ENCODE measurements around the gene YKT6.

YKT6 gene

GRCh38 chr7:44258865-44259546 is 58.2 kb downstream of the YKT6 start:
- no peak for DNase-seq (ENCODE audit: low spot score)

DNA sequence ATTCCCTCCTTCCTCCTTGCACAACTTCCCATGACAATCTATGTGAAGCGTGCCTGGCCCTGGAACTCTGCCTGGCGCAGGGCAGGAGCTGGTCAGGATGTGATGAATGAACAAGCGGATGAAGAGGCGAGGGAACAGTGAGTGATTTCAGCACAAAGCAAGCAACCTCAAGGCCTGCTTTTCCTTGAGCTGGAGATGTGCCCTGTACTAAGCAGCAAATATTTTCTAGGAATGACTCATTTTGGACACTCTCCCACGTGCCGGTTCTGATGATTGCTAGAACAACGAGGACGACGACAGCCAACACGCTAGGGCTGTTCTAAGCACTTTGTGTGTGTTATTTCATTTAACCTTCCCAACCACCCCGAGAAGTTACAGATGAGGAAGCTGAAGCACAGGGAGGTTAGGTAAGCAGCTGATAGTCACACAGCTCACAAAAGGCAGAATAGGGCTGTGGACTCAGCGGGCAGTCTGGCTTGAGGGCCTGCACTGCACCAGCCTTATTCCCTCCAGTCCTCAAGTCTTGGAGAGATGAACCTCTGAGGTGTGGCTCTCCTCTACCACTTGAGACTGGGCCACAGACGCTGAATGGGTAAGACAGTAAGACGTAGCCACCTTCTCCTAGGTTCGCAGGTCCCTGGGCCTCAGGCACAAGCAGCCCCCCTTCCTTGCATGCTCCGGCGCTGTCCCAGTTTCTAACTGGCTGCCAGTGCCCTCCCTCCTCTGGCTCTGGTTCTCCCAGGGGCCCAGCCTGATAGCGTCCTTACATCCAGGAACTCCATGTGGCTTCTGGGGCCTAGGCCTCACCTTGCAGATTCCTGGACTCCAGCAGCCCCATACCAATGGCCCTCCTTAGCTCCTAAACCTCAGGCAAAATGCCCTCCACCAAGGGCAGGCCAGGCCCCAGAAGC is 59.0 kb downstream of the YKT6 start:
- DNase-seq (ENCODE audit: low spot score): peak; percentile 84

DNA sequence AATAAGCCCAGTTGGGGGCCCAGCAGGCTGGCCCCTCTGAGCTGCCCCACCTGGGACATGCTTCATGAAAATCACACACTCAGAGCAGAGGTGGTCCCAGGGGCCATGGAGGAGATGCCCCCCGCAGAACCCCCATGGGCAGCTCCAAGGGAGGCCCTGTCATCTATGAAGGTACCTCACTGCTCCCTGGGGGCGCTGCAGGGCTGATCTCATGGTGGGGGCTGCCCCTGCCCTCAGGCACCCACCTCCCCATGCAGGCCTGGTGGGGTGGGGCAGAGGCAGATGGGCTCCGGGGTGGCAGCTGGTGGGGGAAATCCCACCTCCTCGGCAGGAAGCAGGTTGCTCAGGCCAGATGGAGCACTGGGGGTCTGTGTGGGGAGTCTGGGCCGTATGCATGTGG is 60.5 kb downstream of the YKT6 start:
- DNase-seq (ENCODE audit: low spot score): no peak

- DNase-seq (ENCODE audit: low spot score): no peak
Observed at GRCh38 chr7:44262031-44262430, 61.3 kb downstream of the YKT6 start.

- no peak for DNase-seq (ENCODE audit: low spot score)
Observed at GRCh38 chr7:44263326-44264082, 62.7 kb downstream of the YKT6 start.
